ENCODE results near the gene ISCU. TPM values are rescaled to one million over a fixed set of nuclear protein-coding genes. Genes with fewer than 3 reads are reported as not detected.

ISCU gene
- total RNA-seq, 1 donor from 2014 or later: 103 TPM

DNA sequence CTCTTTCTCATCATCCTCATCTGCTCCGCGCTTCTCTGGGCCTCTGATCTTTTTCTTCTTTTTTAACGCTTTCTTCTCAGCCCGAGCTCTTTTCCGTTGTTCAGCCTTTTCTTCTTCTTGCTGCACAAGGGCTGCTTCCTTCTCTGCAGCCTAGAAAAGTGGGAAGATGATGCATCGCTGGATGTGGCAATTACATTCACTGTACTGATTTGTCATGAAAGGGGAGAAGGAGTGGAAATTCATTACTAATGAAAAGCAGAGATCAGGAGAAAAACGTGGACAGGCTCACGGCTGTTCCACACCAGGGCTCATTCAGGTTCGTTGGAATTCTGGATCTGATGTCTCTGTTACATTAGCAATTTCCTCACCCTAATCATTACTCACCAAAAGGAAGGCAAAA is 32.2 kb upstream of the ISCU start:
- Mint-ChIP-seq H3K27ac (ENCODE audit: unreplicated experiment) (no peak overlapping the region), H3K36me3 (ENCODE audit: unreplicated experiment) (peaks cover 51% of the 10 kb centered on the region)
- no peak for TF ChIP-seq CTCF (IDR thresholded peaks at IDR 0.05)

GRCh38 chr12:108531929-108532848 is 30.2 kb upstream of the ISCU start:
- H3K4me3 Mint-ChIP-seq (ENCODE audit: unreplicated experiment): no peak overlapping the region
- peak; percentile 78 for DNase-seq (ENCODE audit: extremely low spot score, unreplicated experiment)
- H3K27ac Mint-ChIP-seq (ENCODE audit: unreplicated experiment): no peak overlapping the region
- TF ChIP-seq CTCF (IDR thresholded peaks at IDR 0.05): no peak
- H3K27me3 Mint-ChIP-seq (ENCODE audit: unreplicated experiment): no peaks in the 10 kb centered on the region
- H3K36me3 Mint-ChIP-seq (ENCODE audit: unreplicated experiment): peaks cover 52% of the 10 kb centered on the region
- H3K9me3 Mint-ChIP-seq (ENCODE audit: unreplicated experiment): no peaks in the 10 kb centered on the region
- H3K4me1 Mint-ChIP-seq (ENCODE audit: unreplicated experiment): no peaks in the 10 kb centered on the region

More for the DNA sequence above, 32.2 kb upstream of the ISCU start:
- Mint-ChIP-seq H3K9me3 (ENCODE audit: unreplicated experiment) (no peaks in the 10 kb centered on the region), H3K27me3 (ENCODE audit: unreplicated experiment) (no peaks in the 10 kb centered on the region), H3K4me3 (ENCODE audit: unreplicated experiment) (no peak overlapping the region), H3K4me1 (ENCODE audit: unreplicated experiment) (no peaks in the 10 kb centered on the region)
- no peak for DNase-seq (ENCODE audit: extremely low spot score, unreplicated experiment)

DNA sequence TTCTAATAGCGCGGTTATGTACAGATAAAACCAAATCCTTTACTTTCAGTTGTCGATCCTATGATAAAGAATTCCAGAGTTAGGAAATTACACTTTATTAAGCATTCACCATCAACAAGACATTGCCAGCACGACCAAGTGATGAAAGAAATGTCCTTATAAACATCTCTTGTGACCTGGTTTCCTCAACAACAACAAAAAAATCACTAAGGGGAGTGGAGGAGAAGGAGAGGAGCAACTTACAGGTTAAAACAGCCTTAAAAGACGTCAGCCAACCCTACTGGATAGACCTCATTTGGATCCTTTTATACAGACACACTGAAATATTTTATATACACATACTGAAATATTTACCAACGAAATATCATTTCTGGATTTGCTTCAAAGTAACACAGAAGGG is 24.2 kb upstream of the ISCU start:
- no peaks in the 10 kb centered on the region for H3K9me3 Mint-ChIP-seq (ENCODE audit: unreplicated experiment)
- H3K4me3 Mint-ChIP-seq (ENCODE audit: unreplicated experiment): no peak overlapping the region
- DNase-seq (ENCODE audit: extremely low spot score, unreplicated experiment): no peak
- no peak overlapping the region for H3K27ac Mint-ChIP-seq (ENCODE audit: unreplicated experiment)
- no peaks in the 10 kb centered on the region for H3K27me3 Mint-ChIP-seq (ENCODE audit: unreplicated experiment)
- TF ChIP-seq CTCF (IDR thresholded peaks at IDR 0.05): no peak
- peaks cover 7% of the 10 kb centered on the region for H3K4me1 Mint-ChIP-seq (ENCODE audit: unreplicated experiment)
- H3K36me3 Mint-ChIP-seq (ENCODE audit: unreplicated experiment): peaks cover 44% of the 10 kb centered on the region

GRCh38 chr12:108538616-108539195 is 23.7 kb upstream of the ISCU start:
- Mint-ChIP-seq H3K9me3 (ENCODE audit: unreplicated experiment) (no peaks in the 10 kb centered on the region), H3K4me1 (ENCODE audit: unreplicated experiment) (peaks cover 7% of the 10 kb centered on the region), H3K36me3 (ENCODE audit: unreplicated experiment) (peaks cover 46% of the 10 kb centered on the region), H3K27me3 (ENCODE audit: unreplicated experiment) (no peaks in the 10 kb centered on the region), H3K4me3 (ENCODE audit: unreplicated experiment) (no peak overlapping the region), H3K27ac (ENCODE audit: unreplicated experiment) (no peak overlapping the region)
- TF ChIP-seq CTCF (IDR thresholded peaks at IDR 0.05): no peak
- DNase-seq (ENCODE audit: extremely low spot score, unreplicated experiment): no peak

GRCh38 chr12:108542320-108542719 is 20.1 kb upstream of the ISCU start:
- DNase-seq (ENCODE audit: extremely low spot score, unreplicated experiment): no peak
- Mint-ChIP-seq H3K4me3 (ENCODE audit: unreplicated experiment) (no peak overlapping the region), H3K9me3 (ENCODE audit: unreplicated experiment) (no peaks in the 10 kb centered on the region), H3K27me3 (ENCODE audit: unreplicated experiment) (no peaks in the 10 kb centered on the region), H3K27ac (ENCODE audit: unreplicated experiment) (no peak overlapping the region), H3K36me3 (ENCODE audit: unreplicated experiment) (peaks cover 38% of the 10 kb centered on the region), H3K4me1 (ENCODE audit: unreplicated experiment) (peaks cover 7% of the 10 kb centered on the region)
- no peak for TF ChIP-seq CTCF (IDR thresholded peaks at IDR 0.05)

All from osteocyte (in vitro differentiated cells).